GM23338 (cell line): Measurements from ENCODE around the gene C2CD3. TPM values are rescaled to one million over a fixed set of nuclear protein-coding genes. Genes with fewer than 3 reads are reported as not detected.

Source experiments
- ATAC-seq: fragments of 200-7000 bp; cut with Tn5 transposase; 3 replicates; pipeline ENCODE4 v1.9.1; 2020
- DNase-seq: peaks from one replicate; pipeline ENCODE4 v3.0.0-alpha.2; 2015; ENCODE audit warnings: low spot score
- H2AFZ ChIP-seq: fragments of 200-600 bp; sonication (generic); 2 replicates; pipeline ENCODE4 v1.8.0; 2016; ENCODE audit warnings: antibody characterized with exemption, mild to moderate bottlenecking, moderate library complexity
- H3F3A ChIP-seq: fragments of 200-600 bp; sonication (generic); replicated peaks from 2 replicates; pipeline ENCODE4 v1.8.0; 2017; ENCODE audit warnings: antibody characterized with exemption, mixed run types, low read depth
- H3K27ac ChIP-seq: fragments of 200-600 bp; sonication (generic); 2 replicates; pipeline ENCODE4 v1.6.1; 2016; ENCODE audit warnings: low read depth
- H3K27me3 ChIP-seq: fragments of 200-600 bp; sonication (generic); 2 replicates; pipeline ENCODE4 v1.8.0; 2016; ENCODE audit warnings: mild to moderate bottlenecking, mixed run types, moderate library complexity; ENCODE audit not compliant: insufficient read depth
- H3K36me3 ChIP-seq: fragments of 200-600 bp; sonication (generic); 2 replicates; pipeline ENCODE4 v1.8.0; 2016; ENCODE audit warnings: mild to moderate bottlenecking; ENCODE audit not compliant: insufficient read depth
- H3K4me1 ChIP-seq: fragments of 200-600 bp; sonication (generic); 2 replicates; pipeline ENCODE4 v1.8.0; 2016; ENCODE audit warnings: mild to moderate bottlenecking, moderate library complexity; ENCODE audit not compliant: insufficient read depth
- H3K4me2 ChIP-seq: fragments of 200-600 bp; sonication (generic); 2 replicates; pipeline ENCODE4 v1.7.1; 2017; ENCODE audit warnings: mixed run types
- H3K4me3 ChIP-seq: fragments of 200-600 bp; sonication (generic); 2 replicates; pipeline ENCODE4 v1.6.1; 2016; ENCODE audit warnings: mixed run types
- H3K79me2 ChIP-seq: fragments of 200-600 bp; sonication (generic); replicated peaks from 2 replicates; pipeline ENCODE4 v1.8.0; 2017; ENCODE audit warnings: mild to moderate bottlenecking; ENCODE audit not compliant: insufficient read depth
- H3K9me2 ChIP-seq: fragments of 200-600 bp; sonication (generic); 2 replicates; pipeline ENCODE4 v1.8.0; 2017; ENCODE audit not compliant: insufficient read depth
- H4K20me1 ChIP-seq: fragments of 200-600 bp; sonication (generic); replicated peaks from 2 replicates; pipeline ENCODE4 v1.8.0; 2017; ENCODE audit warnings: mild to moderate bottlenecking; ENCODE audit not compliant: insufficient read depth
- H3K27ac Mint-ChIP-seq: 2 replicates; pipeline ENCODE4 v1.8.0; 2020; ENCODE audit warnings: inconsistent platforms, mild to moderate bottlenecking, moderate library complexity, mixed read lengths
- H3K27me3 Mint-ChIP-seq: 3 replicates; pipeline ENCODE4 v1.8.0; 2022; ENCODE audit warnings: low read depth, mild to moderate bottlenecking, moderate library complexity, mixed read lengths, inconsistent platforms; ENCODE audit not compliant: insufficient read depth, poor library complexity
- H3K36me3 Mint-ChIP-seq: 3 replicates; pipeline ENCODE4 v1.8.0; 2021; ENCODE audit warnings: low read depth, mild to moderate bottlenecking, inconsistent platforms, moderate library complexity, mixed read lengths
- H3K4me1 Mint-ChIP-seq: 3 replicates; pipeline ENCODE4 v1.8.0; 2020; ENCODE audit warnings: mild to moderate bottlenecking, inconsistent platforms, mixed read lengths
- H3K4me3 Mint-ChIP-seq: 3 replicates; pipeline ENCODE4 v1.8.0; 2021; ENCODE audit warnings: moderate library complexity, mild to moderate bottlenecking, inconsistent platforms, mixed read lengths
- H3K9me3 Mint-ChIP-seq: 3 replicates; pipeline ENCODE4 v1.8.0; 2020; ENCODE audit warnings: moderate library complexity, mild to moderate bottlenecking, inconsistent platforms, mixed read lengths
- CREB1 ChIP-seq: fragments of 250-450 bp; sonication (Bioruptor Pico); IDR thresholded peaks from 2 replicates; pipeline ENCODE4 v1.5.0; 2020; ENCODE audit warnings: low read depth, mild to moderate bottlenecking, moderate library complexity
- CTCF ChIP-seq, 2 experiments: fragments of 200-600 bp in 1 of 2; sonication (generic) in 1 of 2; conservative IDR thresholded peaks; 2 replicates each; pipeline versions ENCODE4 v1.5.1 to v1.6.1; 2016 to 2017; ENCODE audit warnings: antibody characterized with exemption in 2 of 2, low read depth in 2 of 2, mild to moderate bottlenecking in 2 of 2, moderate library complexity in 1 of 2
- ETS1 ChIP-seq: IDR thresholded peaks from 2 replicates; pipeline ENCODE4 v1.6.1; 2016; ENCODE audit warnings: antibody characterized with exemption
- EZH2 ChIP-seq: fragments of 200-600 bp; sonication (generic); IDR thresholded peaks from one replicate; pipeline ENCODE4 v1.8.0; 2017; ENCODE audit warnings: antibody characterized with exemption, mild to moderate bottlenecking, low read depth; ENCODE audit not compliant: unreplicated experiment
- EZH2phosphoT487 ChIP-seq: fragments of 200-600 bp; sonication (generic); IDR thresholded peaks from one replicate; pipeline ENCODE4 v1.8.1; 2018; ENCODE audit warnings: antibody characterized with exemption; ENCODE audit not compliant: unreplicated experiment
- JUNB ChIP-seq: IDR thresholded peaks from one replicate; pipeline ENCODE4 v1.6.1; 2016; ENCODE audit warnings: antibody characterized with exemption; ENCODE audit not compliant: unreplicated experiment
- NANOG ChIP-seq: IDR thresholded peaks from 2 replicates; pipeline ENCODE4 v1.6.1; 2016; ENCODE audit warnings: antibody characterized with exemption, borderline replicate concordance
- POLR2AphosphoS5 ChIP-seq: IDR thresholded peaks from 2 replicates; pipeline ENCODE4 v1.6.1; 2016; ENCODE audit warnings: antibody characterized with exemption, low read depth
- REST ChIP-seq: IDR thresholded peaks from one replicate; pipeline ENCODE4 v1.6.1; 2018; ENCODE audit warnings: antibody characterized with exemption; ENCODE audit not compliant: unreplicated experiment
- STAT1 ChIP-seq: IDR thresholded peaks from one replicate; pipeline ENCODE4 v1.6.1; 2016; ENCODE audit warnings: antibody characterized with exemption; ENCODE audit not compliant: unreplicated experiment
- ZNF114 ChIP-seq: fragments of 250-450 bp; sonication (Bioruptor Pico); IDR thresholded peaks from 2 replicates; pipeline ENCODE4 v1.5.0; 2020; ENCODE audit warnings: mild to moderate bottlenecking, moderate library complexity
- ZNF331 ChIP-seq: fragments of 250-450 bp; sonication (Bioruptor Pico); IDR thresholded peaks from 2 replicates; pipeline ENCODE4 v1.5.0; 2020; ENCODE audit warnings: low read depth, mild to moderate bottlenecking, moderate library complexity
- ZNF462 ChIP-seq: fragments of 250-450 bp; sonication (Bioruptor Pico); IDR thresholded peaks from 2 replicates; pipeline ENCODE4 v1.5.0; 2020; ENCODE audit warnings: mild to moderate bottlenecking, moderate library complexity
- polyA plus RNA-seq: library from polyadenylated mRNA; unstranded; fragments of >200 nt; fragmentation: Nextera tagmentation; extraction: Ambion mirVana; gene quantifications from 2 replicates; pipeline ENCODE4 v1.2.1, GENCODE V29; 2016
- total RNA-seq: library from RNA; depleted of rRNA; stranded (reverse); fragments of >200 nt; shearing (Covaris generic); gene quantifications from 2 replicates; pipeline ENCODE4 v1.2.3, GENCODE V29; 2014

The C2CD3 gene
- total and polyA plus RNA-seq, 2 experiments from 2014 or later, result 15.5 to 29.5 TPM

- H3K79me2 ChIP-seq, result no peaks in the 10 kb centered on the region
- peaks cover 10% of the 10 kb centered on the region; the same call in 1 of the 2 replicates for H3K4me1 ChIP-seq
- peaks cover 21% of the 10 kb centered on the region for H3K4me1 Mint-ChIP-seq
- no peak overlapping the region for H3K4me3 ChIP-seq
- H3K27me3 ChIP-seq, result no peaks in the 10 kb centered on the region
- no peaks in the 10 kb centered on the region for H3K9me2 ChIP-seq
- DNase-seq (no peak), ATAC-seq (no peak)
- H3F3A ChIP-seq, result no peaks in the 10 kb centered on the region
- peaks cover 23% of the 10 kb centered on the region; the same call in 2 of the 3 replicates for H3K36me3 Mint-ChIP-seq
- peaks cover 3% of the 10 kb centered on the region; the same call in 1 of the 2 replicates for H3K36me3 ChIP-seq
- H3K4me2 ChIP-seq, result no peak overlapping the region
- H3K9me3 Mint-ChIP-seq, result peaks cover 2% of the 10 kb centered on the region; the same call in 1 of the 3 replicates
- peak overlapping the region; percentile 81; the same call in 1 of the 2 replicates for H3K27ac Mint-ChIP-seq
- H4K20me1 ChIP-seq, result no peaks in the 10 kb centered on the region
- H2AFZ ChIP-seq, result no peak overlapping the region
- peak overlapping the region; percentile 91; the same call in 1 of the 2 replicates for H3K27ac ChIP-seq
- TF ChIP-seq EZH2phosphoT487, result no peak
- TF ChIP-seq CREB1, result no peak
- TF ChIP-seq NANOG, result no peak
- TF ChIP-seq EZH2, result no peak
- TF ChIP-seq STAT1, result no peak
- no peak for TF ChIP-seq CTCF (conservative IDR thresholded peaks at IDR 0.05; ENCODE audit: low read depth in 2 of 2)
- no peak for TF ChIP-seq ETS1
- no peak for TF ChIP-seq REST
- no peak for TF ChIP-seq JUNB
- no peak for TF ChIP-seq ZNF114
- no peak for TF ChIP-seq ZNF331 (CRISPR knock-in tag)
- TF ChIP-seq POLR2AphosphoS5, result no peak
- no peak for TF ChIP-seq ZNF462 (CRISPR knock-in tag)
- no peak overlapping the region for H3K4me3 Mint-ChIP-seq
- H3K27me3 Mint-ChIP-seq, result peaks cover 2% of the 10 kb centered on the region
Measured at GRCh38 chr11:74138021-74138420, 32.8 kb downstream of the C2CD3 start.
